Endothelial cell of umbilical vein (primary cell): ENCODE data around the gene FBL. TPM values are rescaled to one million over a fixed set of nuclear protein-coding genes. Genes with fewer than 3 reads are reported as not detected.

ENCODE experiments used
- BruUV-seq: library from RNA; stranded (reverse); fragments of 400-500 nt; replicated peaks from 2 replicates; lab custom pipeline; 2021; lab: Mats Ljungman, UMichigan
- CTCF ChIA-PET: fragments of 300-600, 350-600 bp; sonication (Branson Sonifier 250); formaldehyde crosslinking; loops from one replicate; lab custom pipeline; 2021; ENCODE audit warnings: antibody characterized with exemption, inconsistent platforms; lab: Charles Lee
- POLR2A ChIA-PET: fragments of 300-600, 350-600 bp; sonication (Branson Sonifier 250); formaldehyde crosslinking; loops from one replicate; lab custom pipeline; 2021; ENCODE audit warnings: antibody characterized with exemption, inconsistent platforms; lab: Charles Lee
- DNase-seq: peaks from one replicate; pipeline ENCODE4 v3.0.0-alpha.2; 2011; ENCODE audit warnings: low read depth, low spot score
- FAIRE-seq: peaks from 2 replicates; lab custom pipeline; 2011; peaks lifted over from hg19 to GRCh38; lab: Jason Lieb, UNC
- H2AFZ ChIP-seq: 2 replicates; pipeline ENCODE4 v1.6.0; 2012; ENCODE audit warnings: low read depth, low read length, control low read depth, inconsistent platforms
- H3K27ac ChIP-seq: 2 replicates; pipeline ENCODE4 v1.5.1; 2011; ENCODE audit warnings: low read depth, mild to moderate bottlenecking, control low read depth, low read length, moderate library complexity; ENCODE audit not compliant: insufficient read depth
- H3K27me3 ChIP-seq, 2 experiments: 2 replicates each; pipeline versions ENCODE4 v1.6.0 to v1.6.1; 2011; ENCODE audit warnings: low read length in 2 of 2, mixed read lengths in 1 of 2; ENCODE audit not compliant: control insufficient read depth in 2 of 2, insufficient read depth in 2 of 2
- H3K36me3 ChIP-seq, 2 experiments: 2 replicates in 1 of 2; 3 replicates in 1 of 2; pipeline ENCODE4 v1.5.1; 2011; ENCODE audit warnings: low read length in 2 of 2, mild to moderate bottlenecking in 1 of 2, moderate library complexity in 1 of 2; ENCODE audit not compliant: control insufficient read depth in 2 of 2, insufficient read depth in 2 of 2; ENCODE audit errors: extremely low read depth in 1 of 2
- H3K4me1 ChIP-seq: 3 replicates; pipeline ENCODE4 v1.5.1; 2011; ENCODE audit warnings: mild to moderate bottlenecking, low read length; ENCODE audit not compliant: control insufficient read depth, insufficient read depth; ENCODE audit errors: extremely low read depth
- H3K4me2 ChIP-seq: 2 replicates; pipeline ENCODE4 v1.6.1; 2011; ENCODE audit warnings: low read length, control low read depth, mixed read lengths; ENCODE audit not compliant: insufficient read depth
- H3K4me3 ChIP-seq, 3 experiments: fragments of 200-600 bp in 1 of 3; sonication (generic), shearing (Covaris generic) in 1 of 3; replicated peaks in 1 of 3; 2 replicates each; pipeline ENCODE4 v1.5.1; 2011 to 2016; ENCODE audit warnings: control low read depth in 3 of 3, low read length in 3 of 3, mild to moderate bottlenecking in 2 of 3, inconsistent platforms in 1 of 3, low read depth in 1 of 3, moderate library complexity in 1 of 3; ENCODE audit not compliant: insufficient read depth in 1 of 3
- H3K79me2 ChIP-seq: 2 replicates; pipeline ENCODE4 v1.6.0; 2012; ENCODE audit warnings: low read length, inconsistent platforms; ENCODE audit not compliant: control insufficient read depth, insufficient read depth
- H3K9ac ChIP-seq: replicated peaks from 2 replicates; pipeline ENCODE3; 2011; ENCODE audit warnings: low read length, control low read depth; ENCODE audit not compliant: insufficient read depth; ENCODE audit errors: extremely low read depth
- H3K9me1 ChIP-seq: replicated peaks from 3 replicates; pipeline ENCODE4 v1.6.0; 2011; ENCODE audit warnings: mild to moderate bottlenecking, low read length; ENCODE audit not compliant: control insufficient read depth, insufficient read depth; ENCODE audit errors: extremely low read depth
- H3K9me3 ChIP-seq: replicated peaks from 2 replicates; pipeline ENCODE4 v1.5.1; 2012; ENCODE audit warnings: low read length, inconsistent platforms; ENCODE audit not compliant: control insufficient read depth, insufficient read depth
- H4K20me1 ChIP-seq: replicated peaks from 2 replicates; pipeline ENCODE3; 2011; ENCODE audit warnings: mild to moderate bottlenecking, low read length; ENCODE audit not compliant: control insufficient read depth, insufficient read depth; ENCODE audit errors: extremely low read depth
- EZH2 ChIP-seq: IDR thresholded peaks from 2 replicates; pipeline ENCODE4 v1.6.1; 2012; ENCODE audit warnings: borderline replicate concordance, low read depth, mild to moderate bottlenecking, moderate library complexity, low read length, inconsistent platforms; ENCODE audit not compliant: severe bottlenecking
- FOS ChIP-seq: IDR thresholded peaks from 2 replicates; pipeline ENCODE4 v1.6.1; 2011; ENCODE audit warnings: mild to moderate bottlenecking, low read length, moderate library complexity, borderline replicate concordance; ENCODE audit not compliant: insufficient read depth
- GATA2 ChIP-seq: IDR thresholded peaks from 2 replicates; pipeline ENCODE4 v1.7.0; 2011; ENCODE audit warnings: low read depth, mild to moderate bottlenecking, moderate library complexity, mixed read lengths, low read length; ENCODE audit not compliant: insufficient read length, insufficient read depth
- JUN ChIP-seq: IDR thresholded peaks from 2 replicates; pipeline ENCODE4 v1.6.1; 2011; ENCODE audit warnings: borderline replicate concordance, low read depth; ENCODE audit not compliant: insufficient read length, insufficient read depth
- MYC ChIP-seq: IDR thresholded peaks from one replicate; pipeline ENCODE4 v1.6.1; 2011; ENCODE audit warnings: mild to moderate bottlenecking, low read depth, low read length
- POLR2A ChIP-seq: IDR thresholded peaks from 2 replicates; pipeline ENCODE4 v1.6.1; 2012; ENCODE audit warnings: low read depth, mild to moderate bottlenecking, control low read depth, low read length
- POLR2AphosphoS5 ChIP-seq: IDR thresholded peaks from 2 replicates; pipeline ENCODE4 v1.6.1; 2012; ENCODE audit warnings: low read depth, mild to moderate bottlenecking, control low read depth, low read length, moderate library complexity; ENCODE audit not compliant: insufficient read depth
- dilution Hi-C: fragments of 300-500 bp; cut with MboI; formaldehyde crosslinking; loops from one replicate; pipeline ENCODE4 v1.15.0; 2019; ENCODE audit warnings: low sequenced_read_pairs; ENCODE audit not compliant: extremely low pct_ligation_motif_present
- intact Hi-C: fragments of 100-400 bp; cut with micrococcal nuclease; formaldehyde crosslinking; loops from one replicate; pipeline ENCODE4 v1.10.0; 2022
- polyA plus RNA-seq, 4 experiments: library from polyadenylated mRNA; depleted of rRNA in 3 of 4; stranded (reverse) in 3 of 4; unstranded in 1 of 4; fragments of >200 nt; gene quantifications; 2 replicates each; pipeline versions ENCODE4 v1.2.1 to v1.2.3, GENCODE V29; 2011 to 2012; ENCODE audit warnings: missing spikeins in 1 of 4
- total RNA-seq: library from RNA; stranded (reverse); gene quantifications from 2 replicates; pipeline ENCODE4 v1.2.3, GENCODE V29; 2021
- TF ChIP-seq, protein P1 (sequence below): IDR thresholded peaks from 2 replicates; pipeline ENCODE4 v1.6.1; 2011; ENCODE audit not compliant: insufficient read depth, insufficient read length
- TF ChIP-seq, protein P2 (sequence below), 2 donors: IDR thresholded peaks; 1 replicate in 1 of 2; 2 replicates in 1 of 2; pipeline ENCODE4 v1.5.1; 2011; ENCODE audit warnings: low read length in 2 of 2, mild to moderate bottlenecking in 2 of 2, moderate library complexity in 2 of 2, control low read depth in 1 of 2, inconsistent platforms in 1 of 2, low read depth in 1 of 2; ENCODE audit not compliant: insufficient read depth in 1 of 2; ENCODE audit errors: extremely low read depth in 1 of 2

FBL gene
- total and polyA plus RNA-seq, 2 donors (not counting 3 experiments of a cell fraction or from before 2014, with no cell fraction given), result 271 to 473 TPM

DNA sequence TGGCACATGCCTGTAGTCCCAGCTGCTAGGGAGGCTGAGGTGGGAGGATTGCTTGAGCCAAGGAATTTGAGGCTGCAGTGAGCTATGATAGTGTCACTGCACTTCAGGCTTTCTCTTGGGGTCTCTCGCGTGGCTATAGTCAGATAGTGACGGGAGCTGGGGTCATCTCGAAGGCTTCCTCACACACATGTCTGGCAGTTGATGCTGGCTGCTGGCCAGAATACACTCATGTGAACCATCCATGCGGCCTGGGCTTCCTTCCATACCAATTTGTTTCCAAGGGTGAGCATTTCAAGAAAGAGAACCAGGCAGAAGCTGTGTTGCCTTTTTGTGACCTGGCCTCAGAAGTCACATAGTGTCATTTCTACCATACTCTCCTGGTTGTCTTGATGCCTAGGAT lies 41.1 kb downstream of the FBL start:
- TF ChIP-seq, protein P1, sequence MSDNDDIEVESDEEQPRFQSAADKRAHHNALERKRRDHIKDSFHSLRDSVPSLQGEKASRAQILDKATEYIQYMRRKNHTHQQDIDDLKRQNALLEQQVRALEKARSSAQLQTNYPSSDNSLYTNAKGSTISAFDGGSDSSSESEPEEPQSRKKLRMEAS, result no peak
- TF ChIP-seq JUN, result no peak
- TF ChIP-seq POLR2AphosphoS5, result no peak
- no peak for TF ChIP-seq MYC
- no peak for TF ChIP-seq GATA2
- TF ChIP-seq EZH2, result no peak
- no peak for TF ChIP-seq POLR2A
- TF ChIP-seq, protein P2, sequence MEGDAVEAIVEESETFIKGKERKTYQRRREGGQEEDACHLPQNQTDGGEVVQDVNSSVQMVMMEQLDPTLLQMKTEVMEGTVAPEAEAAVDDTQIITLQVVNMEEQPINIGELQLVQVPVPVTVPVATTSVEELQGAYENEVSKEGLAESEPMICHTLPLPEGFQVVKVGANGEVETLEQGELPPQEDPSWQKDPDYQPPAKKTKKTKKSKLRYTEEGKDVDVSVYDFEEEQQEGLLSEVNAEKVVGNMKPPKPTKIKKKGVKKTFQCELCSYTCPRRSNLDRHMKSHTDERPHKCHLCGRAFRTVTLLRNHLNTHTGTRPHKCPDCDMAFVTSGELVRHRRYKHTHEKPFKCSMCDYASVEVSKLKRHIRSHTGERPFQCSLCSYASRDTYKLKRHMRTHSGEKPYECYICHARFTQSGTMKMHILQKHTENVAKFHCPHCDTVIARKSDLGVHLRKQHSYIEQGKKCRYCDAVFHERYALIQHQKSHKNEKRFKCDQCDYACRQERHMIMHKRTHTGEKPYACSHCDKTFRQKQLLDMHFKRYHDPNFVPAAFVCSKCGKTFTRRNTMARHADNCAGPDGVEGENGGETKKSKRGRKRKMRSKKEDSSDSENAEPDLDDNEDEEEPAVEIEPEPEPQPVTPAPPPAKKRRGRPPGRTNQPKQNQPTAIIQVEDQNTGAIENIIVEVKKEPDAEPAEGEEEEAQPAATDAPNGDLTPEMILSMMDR (IDR thresholded peaks at IDR 0.05; ENCODE audit: extremely low read depth in 1 of 2, insufficient read depth in 1 of 2, low read depth in 1 of 2, low read length in 2 of 2), result no peak
- no peak for TF ChIP-seq FOS

More for the DNA sequence above, 41.1 kb downstream of the FBL start:
- Histone ChIP-seq H3K4me1 (no peaks in the 10 kb centered on the region), H3K9me1 (no peaks in the 10 kb centered on the region), H3K27ac (no peak overlapping the region), H3K27me3 (peaks cover 5 to 10% of the 10 kb centered on the region in 2 experiments), H3K79me2 (no peaks in the 10 kb centered on the region), H4K20me1 (no peaks in the 10 kb centered on the region), H3K4me2 (no peak overlapping the region), H3K36me3 (no peaks in the 10 kb centered on the region), H3K4me3 (no peak overlapping the region), H3K9me3 (no peaks in the 10 kb centered on the region), H3K9ac (no peak overlapping the region), H2AFZ (no peak overlapping the region)
- dilution Hi-C loops, result no loop called here
- intact Hi-C loops, result no loop called here
- DNase-seq (no peak), FAIRE-seq (no peak)
- no TSS peak for BruUV-seq
- ChIA-PET CTCF (interaction anchor here (1.4 to 1.8 kb wide), 3 partner anchors 9 to 39 kb away, joined by 3 to 8 read pairs (median 3); no protein-coding TSS in a partner anchor), POLR2A (no interaction called here)
